WTC11 (cell line): ENCODE measurements around the gene TMEM135. TPM values are rescaled to one million over a fixed set of nuclear protein-coding genes. Genes with fewer than 3 reads are reported as not detected.

Source experiments
- ATAC-seq: fragments of 200-7000 bp; cut with Tn5 transposase; 2 replicates; pipeline ENCODE4 v1.10.0; 2021; ENCODE audit warnings: mild to moderate bottlenecking, moderate library complexity
- CTCF ChIA-PET: fragments of 300-600 bp; sonication (Branson Sonifier 250); formaldehyde crosslinking; loops from one replicate; lab custom pipeline; 2021; ENCODE audit warnings: antibody characterized with exemption; lab: Charles Lee
- POLR2A ChIA-PET: fragments of 350-600 bp; sonication (Branson Sonifier 250); formaldehyde crosslinking; loops from one replicate; lab custom pipeline; 2021; ENCODE audit warnings: antibody characterized with exemption; lab: Charles Lee
- DNase-seq: peaks from one replicate; pipeline ENCODE4 v3.0.0; 2021; ENCODE audit warnings: low spot score
- H3K27ac Mint-ChIP-seq: 2 replicates; pipeline ENCODE4 v1.8.0; 2021; ENCODE audit warnings: mixed read lengths
- H3K27me3 Mint-ChIP-seq: 2 replicates; pipeline ENCODE4 v1.8.0; 2021; ENCODE audit warnings: low read depth, mild to moderate bottlenecking, moderate library complexity, mixed read lengths
- H3K36me3 Mint-ChIP-seq: 2 replicates; pipeline ENCODE4 v1.8.0; 2021; ENCODE audit warnings: mixed read lengths
- H3K4me1 Mint-ChIP-seq: 2 replicates; pipeline ENCODE4 v1.8.0; 2022; ENCODE audit warnings: mixed read lengths
- H3K4me3 Mint-ChIP-seq: 2 replicates; pipeline ENCODE4 v1.8.0; 2021; ENCODE audit warnings: mild to moderate bottlenecking, moderate library complexity, mixed read lengths
- H3K9me3 Mint-ChIP-seq: 2 replicates; pipeline ENCODE4 v1.8.0; 2021; ENCODE audit warnings: mixed read lengths
- ATF3 ChIP-seq: sonication (generic); formaldehyde crosslinking; conservative IDR thresholded peaks from 2 replicates; pipeline ENCODE4 v1.8.1; 2022; ENCODE audit warnings: mild to moderate bottlenecking, missing genetic modification reagents
- ATF6 ChIP-seq: sonication (generic); formaldehyde crosslinking; IDR thresholded peaks from 2 replicates; pipeline ENCODE4 v1.8.1; 2023; ENCODE audit warnings: mild to moderate bottlenecking, missing genetic modification reagents
- CREB1 ChIP-seq: sonication (generic); formaldehyde crosslinking; IDR thresholded peaks from 2 replicates; pipeline ENCODE4 v1.8.0; 2023; ENCODE audit warnings: mild to moderate bottlenecking, missing genetic modification reagents
- CREM ChIP-seq: sonication (generic); formaldehyde crosslinking; IDR thresholded peaks from 2 replicates; pipeline ENCODE4 v1.8.1; 2022; ENCODE audit warnings: mild to moderate bottlenecking, missing genetic modification reagents, moderate library complexity
- ERG ChIP-seq: fragments of 250-450 bp; sonication (Bioruptor Pico); IDR thresholded peaks from 2 replicates; pipeline ENCODE4 v1.8.0; 2021; ENCODE audit warnings: mild to moderate bottlenecking
- HMGA2 ChIP-seq: fragments of 250-450 bp; sonication (Bioruptor Pico); IDR thresholded peaks from 2 replicates; pipeline ENCODE4 v1.4.0; 2021; ENCODE audit warnings: mild to moderate bottlenecking, moderate library complexity
- MYBL2 ChIP-seq: sonication (generic); formaldehyde crosslinking; IDR thresholded peaks from 2 replicates; pipeline ENCODE4 v1.8.1; 2023; ENCODE audit warnings: mild to moderate bottlenecking, moderate library complexity, missing genetic modification reagents
- NR1H2 ChIP-seq: sonication (generic); formaldehyde crosslinking; IDR thresholded peaks from 2 replicates; pipeline ENCODE4 v1.9.0; 2021; ENCODE audit warnings: mild to moderate bottlenecking, moderate library complexity, missing genetic modification reagents
- NR2C2 ChIP-seq: sonication (generic); formaldehyde crosslinking; IDR thresholded peaks from 2 replicates; pipeline ENCODE4 v1.8.0; 2022; ENCODE audit warnings: mild to moderate bottlenecking, missing genetic modification reagents
- PRRX2 ChIP-seq: fragments of 250-450 bp; sonication (Bioruptor Pico); IDR thresholded peaks from 2 replicates; pipeline ENCODE4 v1.8.0; 2021; ENCODE audit warnings: mild to moderate bottlenecking
- USF1 ChIP-seq: sonication (generic); formaldehyde crosslinking; IDR thresholded peaks from 2 replicates; pipeline ENCODE4 v1.8.0; 2022; ENCODE audit warnings: mild to moderate bottlenecking, missing genetic modification reagents
- USF2 ChIP-seq: sonication (generic); formaldehyde crosslinking; IDR thresholded peaks from 2 replicates; pipeline ENCODE4 v1.8.1; 2023; ENCODE audit warnings: mild to moderate bottlenecking, missing genetic modification reagents, moderate library complexity
- ZNF138 ChIP-seq: sonication (generic); formaldehyde crosslinking; conservative IDR thresholded peaks from 2 replicates; pipeline ENCODE4 v1.8.1; 2022; ENCODE audit warnings: mild to moderate bottlenecking, moderate library complexity, missing genetic modification reagents
- ZNF423 ChIP-seq: fragments of 250-450 bp; sonication (Bioruptor Pico); IDR thresholded peaks from 2 replicates; pipeline ENCODE4 v2.1.2; 2022; ENCODE audit warnings: mild to moderate bottlenecking, moderate library complexity
- ZNF425 ChIP-seq: fragments of 250-450 bp; sonication (Bioruptor Pico); conservative IDR thresholded peaks from 2 replicates; pipeline ENCODE4 v1.9.0; 2021; ENCODE audit warnings: mild to moderate bottlenecking
- ZNF512 ChIP-seq: sonication (generic); formaldehyde crosslinking; IDR thresholded peaks from 2 replicates; pipeline ENCODE4 v1.8.1; 2022; ENCODE audit warnings: missing genetic modification reagents, borderline replicate concordance
- ZNF671 ChIP-seq: fragments of 250-450 bp; sonication (Bioruptor Pico); IDR thresholded peaks from 2 replicates; pipeline ENCODE4 v1.8.0; 2021; ENCODE audit warnings: mild to moderate bottlenecking
- total RNA-seq: library from RNA; stranded (reverse); gene quantifications from 3 replicates; pipeline ENCODE4 v1.2.3, GENCODE V29; 2021

The TMEM135 gene
- total RNA-seq, 1 experiment from 2014 or later = 35.8 TPM

- Mint-ChIP-seq H3K36me3 (no peaks in the 10 kb centered on the region), H3K4me1 (peaks cover 16% of the 10 kb centered on the region), H3K4me3 (no peak overlapping the region), H3K27me3 (no peaks in the 10 kb centered on the region), H3K27ac (no peak overlapping the region), H3K9me3 (no peaks in the 10 kb centered on the region)
- DNase-seq (no peak), ATAC-seq (no peak)
- ChIA-PET CTCF (interaction anchor here (1.6 kb wide), 1 partner anchor 368 kb away, joined by 4 read pairs; no protein-coding TSS in a partner anchor), POLR2A (no interaction called here)
- TF ChIP-seq ZNF671 (CRISPR knock-in tag) (no peak), HMGA2 (CRISPR knock-in tag) (no peak), ZNF138 (CRISPR knock-in tag) (no peak)
Observed at GRCh38 chr11:87307101-87307500, 269.4 kb downstream of the TMEM135 start.

GRCh38 chr11:87315229-87315628 is 277.5 kb downstream of the TMEM135 start:
- H3K27ac Mint-ChIP-seq = no peak overlapping the region
- H3K4me1 Mint-ChIP-seq = 0 out of 2 replicates have a peak, but pooled peaks cover 3% of the 10 kb centered on the region
- ChIA-PET POLR2A (no interaction called here), CTCF (no interaction called here)
- no peaks in the 10 kb centered on the region for H3K27me3 Mint-ChIP-seq
- no peak for ATAC-seq
- no peak overlapping the region for H3K4me3 Mint-ChIP-seq
- H3K9me3 Mint-ChIP-seq = no peaks in the 10 kb centered on the region
- H3K36me3 Mint-ChIP-seq = no peaks in the 10 kb centered on the region
- TF ChIP-seq PRRX2 (CRISPR knock-in tag) = no peak
- no peak for TF ChIP-seq NR1H2 (CRISPR knock-in tag)
- no peak for TF ChIP-seq ZNF512 (CRISPR knock-in tag)
- TF ChIP-seq CREM (CRISPR knock-in tag) = no peak
- TF ChIP-seq CREB1 (CRISPR knock-in tag) = no peak
- TF ChIP-seq ERG (CRISPR knock-in tag) = no peak
- DNase-seq = no peak

GRCh38 chr11:87316491-87316890 is 278.8 kb downstream of the TMEM135 start:
- Mint-ChIP-seq H3K27me3 (no peaks in the 10 kb centered on the region), H3K36me3 (no peaks in the 10 kb centered on the region), H3K4me3 (no peak overlapping the region), H3K4me1 (0 out of 2 replicates have a peak, but pooled peaks cover 3% of the 10 kb centered on the region)
- POLR2A ChIA-PET = no interaction called here
- CTCF ChIA-PET = interaction anchor here (1.0 to 1.1 kb wide), 2 partner anchors 36 to 105 kb away, joined by 3 to 4 read pairs; no protein-coding TSS in a partner anchor
- DNase-seq = no peak
- no peak for ATAC-seq
- TF ChIP-seq ATF6 (no peak), CREB1 (CRISPR knock-in tag) (no peak), ZNF425 (CRISPR knock-in tag) (no peak)
- TF ChIP-seq, all 79 proteins: peak for 0
- Mint-ChIP-seq H3K9me3 (no peaks in the 10 kb centered on the region), H3K27ac (no peak overlapping the region)

- TF ChIP-seq USF1 (CRISPR knock-in tag) (no peak), USF2 (no peak), ATF3 (CRISPR knock-in tag) (no peak), ZNF423 (CRISPR knock-in tag) (no peak), MYBL2 (no peak), NR2C2 (CRISPR knock-in tag) (no peak)
- ChIA-PET POLR2A (no interaction called here), CTCF (no interaction called here)
- H3K4me1 Mint-ChIP-seq = 0 out of 2 replicates have a peak, but pooled peaks cover 3% of the 10 kb centered on the region
- no peak overlapping the region for H3K27ac Mint-ChIP-seq
- no peaks in the 10 kb centered on the region for H3K27me3 Mint-ChIP-seq
- H3K4me3 Mint-ChIP-seq = no peak overlapping the region
- no peaks in the 10 kb centered on the region for H3K9me3 Mint-ChIP-seq
- ATAC-seq = no peak
- no peaks in the 10 kb centered on the region for H3K36me3 Mint-ChIP-seq
- no peak for DNase-seq
Observed at GRCh38 chr11:87317441-87317840, 279.7 kb downstream of the TMEM135 start.
